Astrocyte (in vitro differentiated cells and primary cell): Measurements from ENCODE around the gene PLPP4. TPM values are rescaled to one million over a fixed set of nuclear protein-coding genes. Genes with fewer than 3 reads are reported as not detected.

Experiments used
- DNase-seq: peaks from one replicate; pipeline ENCODE4 v3.0.0-alpha.2; 2010; ENCODE audit warnings: low read depth
- FAIRE-seq: peaks from 2 replicates; lab custom pipeline; 2011; peaks lifted over from hg19 to GRCh38; lab: Jason Lieb, UNC
- H2AFZ ChIP-seq: 2 replicates; pipeline ENCODE4 v1.6.0; 2012; ENCODE audit warnings: low read depth, low read length, inconsistent platforms
- H3K27ac ChIP-seq: 2 replicates; pipeline ENCODE4 v1.5.1; 2011; ENCODE audit warnings: low read depth, low read length, inconsistent platforms
- H3K27me3 ChIP-seq: 2 replicates; pipeline ENCODE4 v1.6.0; 2011; ENCODE audit warnings: low read length, inconsistent platforms; ENCODE audit not compliant: insufficient read depth
- H3K36me3 ChIP-seq: 2 replicates; pipeline ENCODE4 v1.5.1; 2011; ENCODE audit warnings: low read length, inconsistent platforms; ENCODE audit not compliant: insufficient read depth
- H3K4me1 ChIP-seq: 2 replicates; pipeline ENCODE4 v1.5.1; 2011; ENCODE audit warnings: low read length, inconsistent platforms; ENCODE audit not compliant: insufficient read depth
- H3K4me2 ChIP-seq: 2 replicates; pipeline ENCODE4 v1.6.0; 2012; ENCODE audit warnings: low read length, inconsistent platforms
- H3K4me3 ChIP-seq: 2 replicates; pipeline ENCODE4 v1.5.1; 2011; ENCODE audit warnings: low read depth, mild to moderate bottlenecking, low read length, inconsistent platforms; ENCODE audit not compliant: insufficient read depth
- H3K79me2 ChIP-seq: 2 replicates; pipeline ENCODE4 v1.6.0; 2012; ENCODE audit warnings: mild to moderate bottlenecking, low read length, inconsistent platforms; ENCODE audit not compliant: insufficient read depth
- H3K9ac ChIP-seq: 2 replicates; pipeline ENCODE4 v1.6.0; 2012; ENCODE audit warnings: mild to moderate bottlenecking, low read length, inconsistent platforms
- H3K9me3 ChIP-seq: 2 replicates; pipeline ENCODE4 v1.5.1; 2012; ENCODE audit warnings: low read depth, mild to moderate bottlenecking, low read length, inconsistent platforms; ENCODE audit not compliant: insufficient read depth
- H4K20me1 ChIP-seq: 2 replicates; pipeline ENCODE4 v1.6.0; 2012; ENCODE audit warnings: low read length, inconsistent platforms; ENCODE audit not compliant: insufficient read depth
- H3K27ac Mint-ChIP-seq: one replicate; pipeline ENCODE4 v1.8.0; 2021; ENCODE audit warnings: mild to moderate bottlenecking, mixed read lengths; ENCODE audit not compliant: unreplicated experiment
- H3K27me3 Mint-ChIP-seq: one replicate; pipeline ENCODE4 v1.8.0; 2021; ENCODE audit warnings: low read depth, mixed read lengths; ENCODE audit not compliant: unreplicated experiment
- H3K36me3 Mint-ChIP-seq: one replicate; pipeline ENCODE4 v1.8.0; 2021; ENCODE audit warnings: low read depth, mixed read lengths; ENCODE audit not compliant: unreplicated experiment
- H3K4me1 Mint-ChIP-seq: one replicate; pipeline ENCODE4 v1.8.0; 2021; ENCODE audit warnings: low read depth, mixed read lengths; ENCODE audit not compliant: unreplicated experiment
- H3K4me3 Mint-ChIP-seq: one replicate; pipeline ENCODE4 v1.8.0; 2021; ENCODE audit warnings: mild to moderate bottlenecking, moderate library complexity, mixed read lengths; ENCODE audit not compliant: unreplicated experiment
- H3K9me3 Mint-ChIP-seq: one replicate; pipeline ENCODE4 v1.8.0; 2021; ENCODE audit warnings: mild to moderate bottlenecking, mixed read lengths; ENCODE audit not compliant: unreplicated experiment
- EZH2 ChIP-seq: IDR thresholded peaks from 2 replicates; pipeline ENCODE4 v1.6.1; 2012; ENCODE audit warnings: mild to moderate bottlenecking, low read length, inconsistent platforms; ENCODE audit not compliant: insufficient read depth
- total RNA-seq: library from RNA; stranded (reverse); gene quantifications from 2 replicates; pipeline ENCODE4 v1.2.1, GENCODE V29; 2021
- TF ChIP-seq, protein P1 (sequence below): IDR thresholded peaks from 2 replicates; pipeline ENCODE4 v1.5.1; 2011; ENCODE audit warnings: low read depth, mild to moderate bottlenecking, inconsistent platforms, low read length, moderate library complexity; ENCODE audit not compliant: insufficient read depth

Gene PLPP4
- total RNA-seq, 1 donor from 2014 or later: 44.1 TPM

DNA sequence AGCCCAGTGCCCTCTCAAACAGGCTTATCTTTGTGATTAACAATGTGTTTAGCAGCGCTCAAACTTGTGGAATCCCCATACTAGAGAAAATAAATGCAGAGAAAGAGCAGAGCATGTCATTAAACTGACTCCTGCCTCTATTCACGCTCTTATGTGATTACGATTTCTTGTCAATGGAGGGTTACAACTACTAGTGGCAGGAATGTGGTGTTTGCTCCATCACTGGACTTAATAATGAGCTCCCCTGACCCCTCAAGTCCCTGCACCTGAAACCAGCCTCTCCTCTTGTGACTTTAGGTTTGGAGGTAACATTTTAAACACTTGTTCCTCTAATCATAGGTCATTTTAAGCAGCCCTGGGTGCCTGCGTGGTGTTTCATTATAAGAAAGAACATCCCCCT lies 121.9 kb downstream of the PLPP4 start:
- no peak overlapping the region for H3K27ac Mint-ChIP-seq
- H3K27me3 ChIP-seq: no peaks in the 10 kb centered on the region
- peaks cover 4% of the 10 kb centered on the region for H3K9me3 Mint-ChIP-seq
- H3K27ac ChIP-seq: no peak overlapping the region
- H3K79me2 ChIP-seq: no peaks in the 10 kb centered on the region
- H3K4me3 ChIP-seq: no peak overlapping the region
- H3K36me3 ChIP-seq: peaks cover 12% of the 10 kb centered on the region
- no peaks in the 10 kb centered on the region for H3K9me3 ChIP-seq
- H3K27me3 Mint-ChIP-seq: peaks cover 3% of the 10 kb centered on the region
- TF ChIP-seq, protein P1, sequence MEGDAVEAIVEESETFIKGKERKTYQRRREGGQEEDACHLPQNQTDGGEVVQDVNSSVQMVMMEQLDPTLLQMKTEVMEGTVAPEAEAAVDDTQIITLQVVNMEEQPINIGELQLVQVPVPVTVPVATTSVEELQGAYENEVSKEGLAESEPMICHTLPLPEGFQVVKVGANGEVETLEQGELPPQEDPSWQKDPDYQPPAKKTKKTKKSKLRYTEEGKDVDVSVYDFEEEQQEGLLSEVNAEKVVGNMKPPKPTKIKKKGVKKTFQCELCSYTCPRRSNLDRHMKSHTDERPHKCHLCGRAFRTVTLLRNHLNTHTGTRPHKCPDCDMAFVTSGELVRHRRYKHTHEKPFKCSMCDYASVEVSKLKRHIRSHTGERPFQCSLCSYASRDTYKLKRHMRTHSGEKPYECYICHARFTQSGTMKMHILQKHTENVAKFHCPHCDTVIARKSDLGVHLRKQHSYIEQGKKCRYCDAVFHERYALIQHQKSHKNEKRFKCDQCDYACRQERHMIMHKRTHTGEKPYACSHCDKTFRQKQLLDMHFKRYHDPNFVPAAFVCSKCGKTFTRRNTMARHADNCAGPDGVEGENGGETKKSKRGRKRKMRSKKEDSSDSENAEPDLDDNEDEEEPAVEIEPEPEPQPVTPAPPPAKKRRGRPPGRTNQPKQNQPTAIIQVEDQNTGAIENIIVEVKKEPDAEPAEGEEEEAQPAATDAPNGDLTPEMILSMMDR: no peak
- TF ChIP-seq EZH2: no peak
- H3K36me3 Mint-ChIP-seq: peaks cover 50% of the 10 kb centered on the region
- H3K4me1 ChIP-seq: no peaks in the 10 kb centered on the region
- no peak overlapping the region for H2AFZ ChIP-seq
- no peak overlapping the region for H3K4me2 ChIP-seq
- H3K4me1 Mint-ChIP-seq: peaks cover 11% of the 10 kb centered on the region
- DNase-seq: no peak
- no peak overlapping the region for H3K4me3 Mint-ChIP-seq
- no peak overlapping the region for H3K9ac ChIP-seq
- peaks cover 28% of the 10 kb centered on the region for H4K20me1 ChIP-seq
- FAIRE-seq: no peak

DNA sequence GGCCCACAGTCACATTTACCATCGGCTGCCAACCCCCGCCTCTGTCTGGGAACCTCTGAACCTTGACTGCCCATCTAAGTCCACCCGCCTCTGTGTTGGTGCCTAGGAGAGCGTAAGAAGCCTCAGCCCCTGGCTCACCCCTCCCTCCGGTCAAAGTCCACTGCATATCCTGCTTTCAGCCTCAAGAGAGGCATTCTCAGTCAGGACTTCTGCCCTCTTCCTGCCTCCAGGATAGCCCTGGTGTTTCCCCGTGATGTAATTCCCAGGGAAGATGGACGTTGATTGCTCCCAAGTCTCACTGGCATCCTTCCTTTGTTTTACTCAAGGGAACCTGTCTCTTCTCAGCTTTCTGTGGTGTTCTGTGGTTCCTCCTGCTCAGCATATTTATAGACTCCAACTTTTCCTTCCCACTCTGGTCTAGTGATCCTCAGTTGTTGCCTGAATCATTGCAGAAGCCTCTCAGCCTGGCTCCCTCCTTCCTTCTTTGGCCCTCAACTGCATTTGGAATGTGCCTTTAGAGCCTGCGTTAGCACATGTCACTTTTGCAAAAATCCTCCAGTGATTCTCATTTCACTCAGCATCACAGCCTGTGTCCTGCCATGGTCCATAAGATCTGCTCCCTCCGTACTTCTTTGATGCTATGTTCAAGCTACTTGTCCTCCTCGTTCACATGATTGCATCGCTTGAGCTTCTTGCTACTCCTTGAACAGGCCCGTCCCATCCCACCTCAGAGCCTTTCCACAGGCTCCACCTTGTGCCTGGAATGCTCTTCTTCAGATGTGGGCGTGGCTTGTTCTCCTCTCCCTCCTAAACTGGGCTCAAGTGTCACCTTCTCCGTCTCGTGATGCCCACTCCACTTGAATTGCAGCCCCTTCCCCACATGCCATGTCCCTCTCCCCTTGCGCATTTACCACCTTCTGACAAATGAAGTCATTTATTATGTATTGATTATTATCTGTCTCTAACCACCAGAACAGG lies 124.2 kb downstream of the PLPP4 start:
- TF ChIP-seq EZH2: no peak
- TF ChIP-seq, protein P1: no peak
- Histone ChIP-seq H2AFZ (no peak overlapping the region), H3K79me2 (no peaks in the 10 kb centered on the region), H3K9me3 (no peaks in the 10 kb centered on the region), H3K9ac (no peak overlapping the region), H4K20me1 (peaks cover 35% of the 10 kb centered on the region), H3K4me2 (no peak overlapping the region), H3K36me3 (peaks cover 9% of the 10 kb centered on the region), H3K27me3 (no peaks in the 10 kb centered on the region), H3K27ac (no peak overlapping the region), H3K4me3 (no peak overlapping the region), H3K4me1 (peaks cover 1% of the 10 kb centered on the region)
- Mint-ChIP-seq H3K27me3 (peaks cover 3% of the 10 kb centered on the region), H3K9me3 (peaks cover 4% of the 10 kb centered on the region), H3K36me3 (peaks cover 50% of the 10 kb centered on the region), H3K4me3 (no peak overlapping the region), H3K27ac (no peak overlapping the region), H3K4me1 (peaks cover 21% of the 10 kb centered on the region)
- DNase-seq (no peak), FAIRE-seq (no peak)

GRCh38 chr10:120582753-120583152 lies 125.7 kb downstream of the PLPP4 start:
- Mint-ChIP-seq H3K4me1 (peaks cover 29% of the 10 kb centered on the region), H3K27ac (no peak overlapping the region), H3K36me3 (peaks cover 43% of the 10 kb centered on the region), H3K27me3 (peaks cover 3% of the 10 kb centered on the region), H3K9me3 (peaks cover 4% of the 10 kb centered on the region), H3K4me3 (no peak overlapping the region)
- no peak overlapping the region for H3K4me2 ChIP-seq
- H2AFZ ChIP-seq: no peak overlapping the region
- H3K9ac ChIP-seq: no peak overlapping the region
- H4K20me1 ChIP-seq: peaks cover 45% of the 10 kb centered on the region
- H3K27me3 ChIP-seq: no peaks in the 10 kb centered on the region
- peaks cover 8% of the 10 kb centered on the region for H3K4me1 ChIP-seq
- DNase-seq: no peak
- no peaks in the 10 kb centered on the region for H3K9me3 ChIP-seq
- peaks cover 4% of the 10 kb centered on the region for H3K36me3 ChIP-seq
- H3K79me2 ChIP-seq: no peaks in the 10 kb centered on the region
- H3K4me3 ChIP-seq: no peak overlapping the region
- TF ChIP-seq, protein P1: no peak
- TF ChIP-seq EZH2: no peak
- no peak overlapping the region for H3K27ac ChIP-seq
- FAIRE-seq: no peak
